Measurements from ENCODE around the gene ZNF385B.

Gene ZNF385B

DNA sequence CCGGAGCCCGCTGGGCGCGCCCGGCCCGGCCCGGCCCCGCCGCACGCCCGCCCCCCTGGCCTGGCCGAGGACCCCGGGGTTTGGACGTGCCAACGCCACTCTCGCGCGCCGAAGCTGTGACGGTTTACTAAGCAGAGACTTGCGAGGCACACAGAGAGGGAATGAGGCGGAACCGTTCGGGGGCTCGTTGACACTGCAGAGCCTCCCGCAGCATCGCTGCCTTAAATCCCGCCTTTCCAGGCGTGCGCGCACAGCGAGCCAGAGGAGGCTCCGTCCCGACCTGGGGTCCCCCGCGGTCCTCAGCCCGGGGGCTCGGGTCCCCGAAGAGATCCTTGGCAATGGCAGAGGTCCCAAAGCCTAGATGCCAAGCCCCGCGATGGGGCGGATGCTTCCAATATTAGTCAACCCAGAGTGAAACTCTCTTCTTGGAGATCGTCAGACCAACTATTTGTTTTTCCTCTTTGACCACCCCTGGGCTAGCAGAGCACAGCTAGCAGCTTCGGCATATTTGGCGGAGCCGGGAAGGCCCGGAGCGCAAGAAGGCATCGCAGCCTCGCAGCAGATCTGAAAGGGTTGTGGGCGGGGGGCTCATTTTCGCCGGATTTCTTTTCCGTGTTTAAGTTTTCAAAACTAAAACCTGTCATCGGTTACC is at the start of gene ZNF385B:
TSS of gene ZNF385B (minus strand) at position 197 of the 652 bp plus-strand sequence.
- Histone ChIP-seq H2AFZ (ENCODE audit: low read depth, low read length, severe bottlenecking) (peak within 1 kb of the TSS; percentile 73), H3K36me3 (ENCODE audit: low read length) (no peaks in the 10 kb centered on the region), H3K27me3 (ENCODE audit: low read length) (no peaks in the 10 kb centered on the region), H3K4me2 (ENCODE audit: low read depth, low read length, poor library complexity, severe bottlenecking) (peak within 1 kb of the TSS; percentile 92), H3K9ac (ENCODE audit: low read length) (peak within 1 kb of the TSS; percentile 73), H3K9me3 (ENCODE audit: insufficient read depth, low read length) (no peaks in the 10 kb centered on the region), H4K20me1 (ENCODE audit: low read depth, low read length) (no peaks in the 10 kb centered on the region), H3K4me3 (ENCODE audit: insufficient read depth, low read length, poor library complexity, severe bottlenecking) (peak within 1 kb of the TSS; percentile 74), H3K9me2 (replicated peaks; ENCODE audit: insufficient read depth, low read length) (no peaks in the 10 kb centered on the region), H3K27ac (ENCODE audit: low read depth, low read length) (peak within 1 kb of the TSS; percentile 37), H3K79me2 (ENCODE audit: insufficient read depth, low read length) (peaks cover 44% of the 10 kb centered on the region), H3F3A (ENCODE audit: insufficient read depth) (peaks cover 22% of the 10 kb centered on the region)
- TF ChIP-seq EZH2phosphoT487 (conservative IDR thresholded peaks at IDR 0.05; ENCODE audit: low read length) = no peak
- TF ChIP-seq, protein P1, sequence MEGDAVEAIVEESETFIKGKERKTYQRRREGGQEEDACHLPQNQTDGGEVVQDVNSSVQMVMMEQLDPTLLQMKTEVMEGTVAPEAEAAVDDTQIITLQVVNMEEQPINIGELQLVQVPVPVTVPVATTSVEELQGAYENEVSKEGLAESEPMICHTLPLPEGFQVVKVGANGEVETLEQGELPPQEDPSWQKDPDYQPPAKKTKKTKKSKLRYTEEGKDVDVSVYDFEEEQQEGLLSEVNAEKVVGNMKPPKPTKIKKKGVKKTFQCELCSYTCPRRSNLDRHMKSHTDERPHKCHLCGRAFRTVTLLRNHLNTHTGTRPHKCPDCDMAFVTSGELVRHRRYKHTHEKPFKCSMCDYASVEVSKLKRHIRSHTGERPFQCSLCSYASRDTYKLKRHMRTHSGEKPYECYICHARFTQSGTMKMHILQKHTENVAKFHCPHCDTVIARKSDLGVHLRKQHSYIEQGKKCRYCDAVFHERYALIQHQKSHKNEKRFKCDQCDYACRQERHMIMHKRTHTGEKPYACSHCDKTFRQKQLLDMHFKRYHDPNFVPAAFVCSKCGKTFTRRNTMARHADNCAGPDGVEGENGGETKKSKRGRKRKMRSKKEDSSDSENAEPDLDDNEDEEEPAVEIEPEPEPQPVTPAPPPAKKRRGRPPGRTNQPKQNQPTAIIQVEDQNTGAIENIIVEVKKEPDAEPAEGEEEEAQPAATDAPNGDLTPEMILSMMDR (IDR thresholded peaks at IDR 0.05; ENCODE audit: insufficient read depth, low read length, poor library complexity, severe bottlenecking) = no peak

DNA sequence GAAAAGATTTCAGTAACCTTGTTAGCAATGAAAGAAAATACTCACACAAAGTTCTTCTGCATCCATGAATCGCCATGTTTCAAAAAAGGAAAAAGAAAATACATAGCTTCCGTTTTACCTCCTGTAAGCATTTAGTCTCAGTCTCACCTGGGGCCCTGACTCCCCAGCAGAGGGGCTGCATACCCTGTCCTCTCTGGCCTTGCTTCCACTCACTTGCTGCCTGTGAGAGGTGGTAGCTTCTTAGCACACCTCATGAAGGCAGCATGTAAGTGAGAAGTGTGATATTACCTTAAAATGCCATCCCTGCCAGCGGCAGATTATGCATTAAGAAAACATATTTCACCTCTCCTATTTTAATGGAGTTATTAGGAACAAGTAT is 49.3 kb upstream of the ZNF385B start:
- no peaks in the 10 kb centered on the region for H3K9me3 ChIP-seq (ENCODE audit: insufficient read depth, low read length)
- H4K20me1 ChIP-seq (ENCODE audit: low read depth, low read length) = no peaks in the 10 kb centered on the region
- no peaks in the 10 kb centered on the region for H3K36me3 ChIP-seq (ENCODE audit: low read length)
- H3F3A ChIP-seq (ENCODE audit: insufficient read depth) = no peaks in the 10 kb centered on the region
- no peak for TF ChIP-seq EZH2phosphoT487 (conservative IDR thresholded peaks at IDR 0.05; ENCODE audit: low read length)
- TF ChIP-seq, protein P1 (IDR thresholded peaks at IDR 0.05; ENCODE audit: insufficient read depth, low read length, poor library complexity, severe bottlenecking) = no peak
- no peak overlapping the region for H3K4me2 ChIP-seq (ENCODE audit: low read depth, low read length, poor library complexity, severe bottlenecking)
- no peak overlapping the region for H3K27ac ChIP-seq (ENCODE audit: low read depth, low read length)
- H2AFZ ChIP-seq (ENCODE audit: low read depth, low read length, severe bottlenecking) = no peak overlapping the region
- H3K4me3 ChIP-seq (ENCODE audit: insufficient read depth, low read length, poor library complexity, severe bottlenecking) = no peak overlapping the region
- H3K79me2 ChIP-seq (ENCODE audit: insufficient read depth, low read length) = no peaks in the 10 kb centered on the region
- no peaks in the 10 kb centered on the region for H3K9me2 ChIP-seq (replicated peaks; ENCODE audit: insufficient read depth, low read length)
- H3K9ac ChIP-seq (ENCODE audit: low read length) = no peak overlapping the region
- H3K27me3 ChIP-seq (ENCODE audit: low read length) = no peaks in the 10 kb centered on the region

DNA sequence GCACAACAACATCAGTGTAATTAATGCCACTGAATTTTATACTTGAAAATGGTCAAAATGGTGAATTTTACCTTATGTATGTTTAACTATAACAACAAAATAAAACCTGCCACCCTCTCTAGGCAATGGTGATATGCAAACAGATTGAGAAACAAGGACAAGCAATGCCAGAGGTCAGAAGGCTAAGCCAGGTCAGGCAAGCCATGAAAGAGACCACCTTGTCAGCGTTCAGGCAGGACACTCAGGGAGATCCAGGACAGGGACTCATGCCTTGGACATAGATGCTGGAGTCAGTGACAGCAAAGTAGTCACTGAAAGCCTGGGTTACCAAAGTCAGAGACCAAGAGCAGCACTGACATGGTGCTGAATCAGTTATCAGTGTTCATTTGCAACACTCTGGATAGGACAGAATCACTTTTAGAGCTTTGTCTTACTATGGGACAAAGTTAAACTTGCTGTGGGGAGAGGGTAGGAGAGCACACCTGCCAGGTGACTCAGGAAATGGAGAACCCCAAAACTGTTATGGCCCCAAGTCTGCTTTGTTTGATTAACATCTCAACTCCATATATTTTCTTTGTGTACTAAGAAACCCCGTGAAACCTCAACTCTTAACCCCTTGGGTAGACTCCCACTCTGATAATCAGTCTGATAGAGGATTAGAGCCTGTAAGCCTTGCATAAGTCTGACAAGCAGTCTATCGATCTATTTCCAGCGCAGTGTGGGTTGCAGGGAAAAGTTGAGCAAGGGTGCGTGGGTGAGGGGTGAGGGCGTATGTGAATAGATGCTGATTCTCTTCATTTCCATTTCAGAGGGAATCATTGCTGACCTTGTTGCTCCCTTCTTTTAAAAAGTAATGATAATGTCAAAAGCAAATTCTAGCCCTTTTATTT is 48.7 kb upstream of the ZNF385B start:
- Histone ChIP-seq H3K4me2 (ENCODE audit: low read depth, low read length, poor library complexity, severe bottlenecking) (no peak overlapping the region), H3K79me2 (ENCODE audit: insufficient read depth, low read length) (no peaks in the 10 kb centered on the region), H3K9me3 (ENCODE audit: insufficient read depth, low read length) (no peaks in the 10 kb centered on the region), H2AFZ (ENCODE audit: low read depth, low read length, severe bottlenecking) (no peak overlapping the region), H3K4me3 (ENCODE audit: insufficient read depth, low read length, poor library complexity, severe bottlenecking) (no peak overlapping the region), H3K9me2 (replicated peaks; ENCODE audit: insufficient read depth, low read length) (no peaks in the 10 kb centered on the region), H3K36me3 (ENCODE audit: low read length) (no peaks in the 10 kb centered on the region), H3K27me3 (ENCODE audit: low read length) (no peaks in the 10 kb centered on the region), H3K9ac (ENCODE audit: low read length) (no peak overlapping the region), H3F3A (ENCODE audit: insufficient read depth) (no peaks in the 10 kb centered on the region), H4K20me1 (ENCODE audit: low read depth, low read length) (no peaks in the 10 kb centered on the region), H3K27ac (ENCODE audit: low read depth, low read length) (no peak overlapping the region)
- no peak for TF ChIP-seq EZH2phosphoT487 (conservative IDR thresholded peaks at IDR 0.05; ENCODE audit: low read length)
- TF ChIP-seq, protein P1 (IDR thresholded peaks at IDR 0.05; ENCODE audit: insufficient read depth, low read length, poor library complexity, severe bottlenecking) = no peak
